ENCODE data around the gene DPM2. TPM values are rescaled to one million over a fixed set of nuclear protein-coding genes. Genes with fewer than 3 reads are reported as not detected.
A peak's percentile ranks its signal among the peaks of the same experiment; 100 is the strongest.

Gene DPM2
- total and polyA plus RNA-seq, 2 experiments from 2014 or later = 26.1 to 70.7 TPM

DNA sequence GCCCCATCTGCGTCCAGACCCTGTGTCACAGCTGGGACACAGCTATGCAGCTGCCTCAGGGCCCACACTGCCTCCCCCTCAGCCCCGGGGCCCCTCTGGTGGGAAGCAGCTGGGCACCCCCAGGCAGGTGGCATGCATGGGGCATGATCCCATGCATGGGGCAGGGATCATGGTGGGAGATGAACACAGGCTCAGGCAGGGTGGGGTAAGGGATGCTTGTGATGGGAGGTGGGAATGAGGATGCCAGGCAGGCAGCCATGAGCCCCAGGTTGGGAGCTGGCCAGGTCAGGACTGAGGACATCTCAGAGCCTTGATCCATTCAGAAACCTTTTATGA, 23.5 kb upstream of the DPM2 start:
- TF ChIP-seq, protein P1, sequence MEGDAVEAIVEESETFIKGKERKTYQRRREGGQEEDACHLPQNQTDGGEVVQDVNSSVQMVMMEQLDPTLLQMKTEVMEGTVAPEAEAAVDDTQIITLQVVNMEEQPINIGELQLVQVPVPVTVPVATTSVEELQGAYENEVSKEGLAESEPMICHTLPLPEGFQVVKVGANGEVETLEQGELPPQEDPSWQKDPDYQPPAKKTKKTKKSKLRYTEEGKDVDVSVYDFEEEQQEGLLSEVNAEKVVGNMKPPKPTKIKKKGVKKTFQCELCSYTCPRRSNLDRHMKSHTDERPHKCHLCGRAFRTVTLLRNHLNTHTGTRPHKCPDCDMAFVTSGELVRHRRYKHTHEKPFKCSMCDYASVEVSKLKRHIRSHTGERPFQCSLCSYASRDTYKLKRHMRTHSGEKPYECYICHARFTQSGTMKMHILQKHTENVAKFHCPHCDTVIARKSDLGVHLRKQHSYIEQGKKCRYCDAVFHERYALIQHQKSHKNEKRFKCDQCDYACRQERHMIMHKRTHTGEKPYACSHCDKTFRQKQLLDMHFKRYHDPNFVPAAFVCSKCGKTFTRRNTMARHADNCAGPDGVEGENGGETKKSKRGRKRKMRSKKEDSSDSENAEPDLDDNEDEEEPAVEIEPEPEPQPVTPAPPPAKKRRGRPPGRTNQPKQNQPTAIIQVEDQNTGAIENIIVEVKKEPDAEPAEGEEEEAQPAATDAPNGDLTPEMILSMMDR (IDR thresholded peaks at IDR 0.05; ENCODE audit: low read depth, low read length) = no peak
- Histone ChIP-seq H3K4me3 (no peak overlapping the region), H3K9me3 (ENCODE audit: low read depth) (no peaks in the 10 kb centered on the region), H3K36me3 (no peaks in the 10 kb centered on the region), H3K4me1 (ENCODE audit: low read depth) (peaks cover 25% of the 10 kb centered on the region), H3K27me3 (no peaks in the 10 kb centered on the region), H3K27ac (peak overlapping the region; percentile 87)
- DNase-seq (ENCODE audit: low read depth in 1 of 2, low spot score in 1 of 2) = no peak

DNA sequence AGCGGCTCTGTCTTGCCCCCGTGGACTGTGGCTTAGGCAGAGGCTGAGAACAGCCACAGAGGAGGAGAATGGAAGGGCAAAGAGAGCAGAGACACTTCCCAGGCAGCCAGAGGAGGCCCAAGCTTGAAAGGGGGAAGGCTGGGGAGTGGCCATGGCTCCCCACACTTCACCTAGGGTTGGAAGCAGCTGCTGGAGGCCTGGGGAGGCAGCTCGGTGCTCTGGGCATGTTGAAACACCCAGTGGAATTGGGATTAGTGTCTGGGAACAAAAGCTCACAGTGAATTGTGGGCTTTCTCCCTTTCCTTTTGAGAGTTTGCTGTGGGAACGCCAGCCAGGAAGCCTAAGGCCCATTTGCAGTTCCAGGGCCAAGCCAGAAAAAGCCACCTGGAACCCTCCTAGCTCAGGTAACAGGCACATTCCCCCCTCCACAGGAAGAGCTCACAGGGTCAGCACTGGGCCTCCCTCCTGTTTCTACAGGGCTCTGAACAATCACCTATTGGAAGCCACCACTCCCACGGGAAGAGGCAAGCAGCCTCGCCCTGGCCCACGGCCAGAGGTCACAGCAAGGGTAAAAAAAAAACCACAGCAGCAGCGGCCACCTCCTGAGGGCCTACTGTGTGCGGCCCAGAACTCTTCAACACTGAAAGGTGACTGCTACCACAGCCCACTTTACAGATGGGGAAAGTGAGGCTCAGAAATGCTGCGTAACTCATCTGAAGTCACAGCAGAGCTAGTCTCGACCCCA, 22.9 kb upstream of the DPM2 start:
- H3K27ac ChIP-seq = peak overlapping the region; percentile 87
- H3K9me3 ChIP-seq (ENCODE audit: low read depth) = no peaks in the 10 kb centered on the region
- peaks cover 25% of the 10 kb centered on the region for H3K4me1 ChIP-seq (ENCODE audit: low read depth)
- no peak overlapping the region for H3K4me3 ChIP-seq
- no peak for DNase-seq (ENCODE audit: low read depth in 1 of 2, low spot score in 1 of 2)
- TF ChIP-seq, protein P1 (IDR thresholded peaks at IDR 0.05; ENCODE audit: low read depth, low read length) = no peak
- H3K27me3 ChIP-seq = no peaks in the 10 kb centered on the region
- no peaks in the 10 kb centered on the region for H3K36me3 ChIP-seq

DNA sequence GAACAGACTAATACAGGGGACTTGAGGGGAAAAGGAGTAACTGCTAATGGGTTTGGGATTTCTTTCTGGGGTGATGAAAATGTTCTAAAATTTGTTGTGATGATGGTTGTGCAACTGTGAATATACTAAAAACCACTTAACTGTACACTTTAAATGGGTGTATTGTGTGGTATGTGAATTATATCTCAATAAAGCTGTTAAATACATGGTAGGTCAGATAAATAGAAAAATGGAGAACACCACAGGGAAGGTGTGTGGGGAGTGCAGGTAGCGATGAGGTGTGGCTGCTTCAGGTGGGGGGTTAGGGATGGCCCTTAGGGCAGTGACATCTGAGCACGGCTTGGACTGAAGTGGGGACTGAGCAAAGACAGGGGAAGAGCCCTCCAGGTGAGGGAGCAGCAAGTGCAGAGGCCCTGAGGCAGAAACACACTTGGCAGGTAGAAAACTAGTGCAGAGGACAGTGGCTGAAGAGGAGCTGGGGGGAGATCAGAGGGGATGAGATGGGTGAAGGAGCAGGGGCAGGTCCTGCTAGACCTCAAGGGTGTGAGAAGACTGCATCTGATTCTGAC, 22.3 kb upstream of the DPM2 start:
- no peak for DNase-seq (ENCODE audit: low read depth in 1 of 2, low spot score in 1 of 2)
- no peaks in the 10 kb centered on the region for H3K9me3 ChIP-seq (ENCODE audit: low read depth)
- no peaks in the 10 kb centered on the region for H3K36me3 ChIP-seq
- no peaks in the 10 kb centered on the region for H3K27me3 ChIP-seq
- H3K27ac ChIP-seq = peak overlapping the region; percentile 87
- TF ChIP-seq, protein P1 (IDR thresholded peaks at IDR 0.05; ENCODE audit: low read depth, low read length) = no peak
- no peak overlapping the region for H3K4me3 ChIP-seq
- peaks cover 20% of the 10 kb centered on the region for H3K4me1 ChIP-seq (ENCODE audit: low read depth)

DNA sequence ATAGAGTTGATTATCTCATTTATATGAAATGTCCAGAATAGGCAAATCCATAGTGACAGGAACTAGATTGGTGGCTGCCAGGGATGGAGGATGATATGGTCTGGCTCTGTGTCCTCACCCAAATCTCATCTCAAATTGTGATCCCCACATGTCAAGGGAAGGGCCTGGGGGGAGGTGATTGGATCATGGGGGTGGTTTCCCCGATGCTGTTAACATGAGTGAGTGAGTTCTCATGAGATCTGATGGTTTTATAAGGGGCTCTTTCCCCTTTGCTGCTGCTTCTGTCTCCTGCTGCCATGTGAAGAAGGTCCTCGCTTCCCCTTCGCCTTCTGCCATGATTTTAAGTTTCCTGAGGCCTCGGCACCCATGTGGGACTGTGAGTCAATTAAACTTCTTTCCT, 21.7 kb upstream of the DPM2 start:
- Histone ChIP-seq H3K9me3 (ENCODE audit: low read depth) (no peaks in the 10 kb centered on the region), H3K36me3 (no peaks in the 10 kb centered on the region), H3K27me3 (no peaks in the 10 kb centered on the region), H3K4me1 (ENCODE audit: low read depth) (peaks cover 20% of the 10 kb centered on the region), H3K4me3 (no peak overlapping the region), H3K27ac (no peak overlapping the region)
- DNase-seq (ENCODE audit: low read depth in 1 of 2, low spot score in 1 of 2) = no peak
- TF ChIP-seq, protein P1 (IDR thresholded peaks at IDR 0.05; ENCODE audit: low read depth, low read length) = no peak

DNA sequence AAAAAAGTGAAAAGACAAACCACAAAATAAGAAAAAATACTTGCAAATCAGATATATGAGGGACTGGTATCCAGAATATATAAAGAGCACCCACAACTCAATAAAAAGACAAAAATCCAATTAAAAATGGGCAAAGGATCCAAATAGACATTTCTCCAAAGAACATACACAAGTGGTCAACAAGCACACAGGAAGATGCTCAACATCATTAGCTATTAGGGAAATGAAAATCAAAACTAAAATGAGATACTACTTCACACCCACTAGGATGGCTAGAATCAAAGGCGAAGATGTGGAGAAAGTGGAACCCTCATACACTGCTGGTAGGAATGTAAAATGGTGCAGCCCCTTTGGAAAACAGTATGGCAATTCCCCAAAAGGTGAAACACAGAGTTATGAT, 21.1 kb upstream of the DPM2 start:
- no peaks in the 10 kb centered on the region for H3K36me3 ChIP-seq
- no peak overlapping the region for H3K4me3 ChIP-seq
- TF ChIP-seq, protein P1 (IDR thresholded peaks at IDR 0.05; ENCODE audit: low read depth, low read length) = no peak
- H3K9me3 ChIP-seq (ENCODE audit: low read depth) = no peaks in the 10 kb centered on the region
- no peaks in the 10 kb centered on the region for H3K27me3 ChIP-seq
- DNase-seq (ENCODE audit: low read depth in 1 of 2, low spot score in 1 of 2) = no peak
- peaks cover 20% of the 10 kb centered on the region for H3K4me1 ChIP-seq (ENCODE audit: low read depth)
- H3K27ac ChIP-seq = no peak overlapping the region

All from cardiac muscle cell (in vitro differentiated cells and primary cell).